ENCODE measurements around the gene PAM16.
A peak's percentile ranks its signal among the peaks of the same experiment; 100 is the strongest.

PAM16 gene

DNA sequence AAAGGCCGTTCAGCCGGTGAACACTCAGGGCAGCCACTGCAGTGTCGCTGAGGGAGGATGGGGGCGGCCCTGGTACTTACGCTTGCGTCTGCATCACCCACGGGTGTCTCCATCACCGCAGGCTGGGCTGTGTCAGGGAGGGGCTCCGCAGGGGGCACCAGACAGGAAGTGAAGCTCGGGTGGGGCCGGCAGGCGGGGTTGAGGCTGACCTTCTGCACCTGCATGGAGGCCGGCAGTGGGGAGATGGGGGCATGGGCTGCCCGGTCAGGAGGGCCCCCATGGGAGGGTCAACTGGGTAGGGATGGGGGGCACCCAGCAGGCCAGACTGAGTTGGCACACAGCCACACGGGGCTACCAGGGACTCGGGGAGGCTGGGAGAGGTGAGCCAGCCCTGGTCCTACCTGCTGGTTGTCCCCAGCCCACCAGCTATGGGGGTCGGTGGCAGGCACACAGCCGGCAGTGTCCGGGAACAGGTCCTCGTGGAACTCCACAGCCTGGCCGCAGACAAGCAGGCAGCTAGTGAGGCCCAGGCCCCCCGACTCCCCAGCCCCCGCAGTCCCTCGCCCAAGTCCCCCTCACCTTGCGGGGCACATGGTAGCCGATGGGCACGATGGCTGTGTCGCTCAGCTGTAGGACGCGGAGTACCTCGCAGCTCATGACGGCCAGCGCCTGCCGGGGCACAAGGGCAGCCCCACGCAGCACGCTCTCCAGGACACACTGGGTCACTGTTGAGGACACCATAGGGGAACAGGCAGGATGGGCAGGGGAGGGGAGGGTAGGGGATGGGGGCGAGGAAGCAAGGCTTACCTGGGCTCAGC lies 13.3 kb upstream of the PAM16 start:
- no peak for TF ChIP-seq Cebpa-rat (IDR thresholded peaks at IDR 0.05)
- Histone ChIP-seq H3K36me3 (peaks cover 95% of the 10 kb centered on the region), H3K4me3 (no peak overlapping the region), H3K9ac (no peak overlapping the region), H3K4me2 (peak overlapping the region; percentile 70; the same call in 1 of the 2 replicates), H4K20me1 (peaks cover 83% of the 10 kb centered on the region), H3K4me1 (peaks cover 26% of the 10 kb centered on the region), H3K27me3 (no peaks in the 10 kb centered on the region), H3K9me3 (no peaks in the 10 kb centered on the region), H3K27ac (peak overlapping the region; percentile 27; the same call in 1 of the 2 replicates)

- no peak for TF ChIP-seq Cebpa-rat (IDR thresholded peaks at IDR 0.05)
- Histone ChIP-seq H3K4me3 (no peak overlapping the region), H3K27ac (no peak overlapping the region)
Observed at GRCh38 chr16:4362476-4363135, 11.5 kb upstream of the PAM16 start.

DNA sequence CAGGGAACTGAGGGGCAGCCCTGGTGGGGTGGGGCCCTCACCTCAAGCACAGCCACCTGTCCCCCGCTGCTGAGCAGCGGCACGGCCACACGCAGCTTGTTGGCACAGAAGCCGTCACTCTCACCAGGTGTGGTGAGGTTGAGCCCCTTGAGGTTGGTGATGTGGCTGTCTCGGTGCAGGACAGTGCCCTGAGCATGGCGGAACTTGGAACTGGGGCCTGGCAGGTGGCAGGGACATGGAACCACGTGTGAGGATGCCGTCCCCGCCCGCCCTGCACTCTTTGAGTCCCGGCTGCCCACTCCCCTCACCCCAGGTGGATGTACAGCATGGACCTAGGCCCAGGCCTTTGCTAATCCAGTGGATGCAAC lies 10.8 kb upstream of the PAM16 start:
- Histone ChIP-seq H3K4me1 (peaks cover 26% of the 10 kb centered on the region), H4K20me1 (peaks cover 71% of the 10 kb centered on the region), H3K27me3 (no peaks in the 10 kb centered on the region), H3K27ac (no peak overlapping the region), H3K36me3 (peaks cover 94% of the 10 kb centered on the region), H3K9ac (no peak overlapping the region), H3K9me3 (no peaks in the 10 kb centered on the region), H3K4me3 (no peak overlapping the region), H3K4me2 (no peak overlapping the region)
- TF ChIP-seq Cebpa-rat (IDR thresholded peaks at IDR 0.05), result no peak

More at GRCh38 chr16:4362476-4363135, 11.5 kb upstream of the PAM16 start:
- peaks cover 95% of the 10 kb centered on the region for H3K36me3 ChIP-seq
- H3K9me3 ChIP-seq, result no peaks in the 10 kb centered on the region
- no peak overlapping the region for H3K9ac ChIP-seq
- H3K27me3 ChIP-seq, result no peaks in the 10 kb centered on the region
- H3K4me2 ChIP-seq, result no peak overlapping the region
- peaks cover 26% of the 10 kb centered on the region for H3K4me1 ChIP-seq
- H4K20me1 ChIP-seq, result peaks cover 78% of the 10 kb centered on the region

GRCh38 chr16:4361033-4361943 lies 10.2 kb upstream of the PAM16 start:
- Histone ChIP-seq H3K9me3 (no peaks in the 10 kb centered on the region), H3K36me3 (peaks cover 95% of the 10 kb centered on the region), H3K4me3 (no peak overlapping the region), H3K27me3 (no peaks in the 10 kb centered on the region), H3K4me2 (no peak overlapping the region), H3K27ac (no peak overlapping the region), H3K9ac (no peak overlapping the region), H3K4me1 (peaks cover 26% of the 10 kb centered on the region), H4K20me1 (peaks cover 65% of the 10 kb centered on the region)
- TF ChIP-seq Cebpa-rat (IDR thresholded peaks at IDR 0.05), result no peak

DNA sequence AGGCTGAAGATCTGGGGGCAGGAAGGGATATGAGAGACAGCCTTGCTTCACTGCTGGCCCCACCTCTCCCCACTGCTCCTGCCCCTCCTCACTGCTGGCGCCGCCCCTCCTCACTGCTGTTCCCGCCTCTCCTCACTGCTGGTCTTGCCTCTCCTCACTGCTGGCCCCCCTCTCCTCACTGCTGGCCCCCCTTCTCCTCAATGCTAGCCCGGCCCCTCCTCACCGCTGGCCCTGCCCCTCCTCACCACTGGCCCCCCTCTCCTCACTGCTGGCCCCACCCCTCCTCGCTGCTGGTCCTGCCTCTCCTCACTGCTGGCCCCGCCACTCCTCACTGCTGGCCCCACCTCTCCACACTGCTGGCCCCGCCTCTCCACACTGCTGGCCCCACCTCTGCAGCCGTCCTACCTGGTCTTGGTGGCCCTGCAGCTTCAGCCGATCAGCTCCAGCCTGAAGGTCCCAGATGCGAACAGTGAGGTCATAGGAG lies 9.5 kb upstream of the PAM16 start:
- no peak for TF ChIP-seq Cebpa-rat (IDR thresholded peaks at IDR 0.05)
- Histone ChIP-seq H3K36me3 (peaks cover 88% of the 10 kb centered on the region), H4K20me1 (peaks cover 58% of the 10 kb centered on the region), H3K9me3 (no peaks in the 10 kb centered on the region), H3K27me3 (no peaks in the 10 kb centered on the region), H3K4me2 (no peak overlapping the region), H3K9ac (no peak overlapping the region), H3K27ac (no peak overlapping the region), H3K4me1 (peaks cover 19% of the 10 kb centered on the region), H3K4me3 (no peak overlapping the region)

GRCh38 chr16:4359914-4360313 lies 8.8 kb upstream of the PAM16 start:
- no peak overlapping the region for H3K9ac ChIP-seq
- peaks cover 85% of the 10 kb centered on the region for H3K36me3 ChIP-seq
- no peak overlapping the region for H3K27ac ChIP-seq
- H3K4me3 ChIP-seq, result no peak overlapping the region
- no peak for TF ChIP-seq Cebpa-rat (IDR thresholded peaks at IDR 0.05)
- no peaks in the 10 kb centered on the region for H3K9me3 ChIP-seq
- H3K27me3 ChIP-seq, result no peaks in the 10 kb centered on the region
- no peak overlapping the region for H3K4me2 ChIP-seq
- peaks cover 51% of the 10 kb centered on the region for H4K20me1 ChIP-seq
- peaks cover 12% of the 10 kb centered on the region for H3K4me1 ChIP-seq

- H3K4me3 ChIP-seq, result no peak overlapping the region
- H3K9ac ChIP-seq, result no peak overlapping the region
Observed at GRCh38 chr16:4358831-4359561, 7.9 kb upstream of the PAM16 start.

DNA sequence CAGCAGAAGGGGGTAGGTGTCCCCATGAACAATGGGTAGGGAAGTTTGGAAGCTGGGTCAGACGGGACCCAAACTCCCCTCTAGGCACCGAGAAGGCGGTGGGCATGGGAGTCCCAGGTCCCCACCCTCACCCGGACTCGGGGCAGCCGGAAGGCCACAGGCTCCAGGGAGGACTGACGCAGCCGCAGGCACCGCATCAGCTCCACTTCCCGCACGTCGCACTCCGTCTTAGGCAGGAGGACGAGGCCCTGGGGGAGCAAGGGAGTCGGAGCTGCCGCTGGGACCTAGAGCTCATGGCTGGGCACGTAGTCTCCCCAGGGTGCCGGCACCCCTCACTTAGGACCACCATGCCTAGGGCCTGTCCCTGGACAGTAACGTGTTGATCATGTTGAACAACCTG lies 7.1 kb upstream of the PAM16 start:
- no peak overlapping the region for H3K9ac ChIP-seq
- H4K20me1 ChIP-seq, result peaks cover 43% of the 10 kb centered on the region
- TF ChIP-seq Cebpa-rat (IDR thresholded peaks at IDR 0.05), result no peak

More at GRCh38 chr16:4358831-4359561, 7.9 kb upstream of the PAM16 start:
- no peak overlapping the region for H3K4me2 ChIP-seq
- peaks cover 44% of the 10 kb centered on the region for H4K20me1 ChIP-seq
- peaks cover 85% of the 10 kb centered on the region for H3K36me3 ChIP-seq
- no peak for TF ChIP-seq Cebpa-rat (IDR thresholded peaks at IDR 0.05)
- H3K27me3 ChIP-seq, result no peaks in the 10 kb centered on the region
- H3K9me3 ChIP-seq, result no peaks in the 10 kb centered on the region
- peaks cover 9% of the 10 kb centered on the region; the same call in 1 of the 2 replicates for H3K4me1 ChIP-seq
- no peak overlapping the region for H3K27ac ChIP-seq

DNA sequence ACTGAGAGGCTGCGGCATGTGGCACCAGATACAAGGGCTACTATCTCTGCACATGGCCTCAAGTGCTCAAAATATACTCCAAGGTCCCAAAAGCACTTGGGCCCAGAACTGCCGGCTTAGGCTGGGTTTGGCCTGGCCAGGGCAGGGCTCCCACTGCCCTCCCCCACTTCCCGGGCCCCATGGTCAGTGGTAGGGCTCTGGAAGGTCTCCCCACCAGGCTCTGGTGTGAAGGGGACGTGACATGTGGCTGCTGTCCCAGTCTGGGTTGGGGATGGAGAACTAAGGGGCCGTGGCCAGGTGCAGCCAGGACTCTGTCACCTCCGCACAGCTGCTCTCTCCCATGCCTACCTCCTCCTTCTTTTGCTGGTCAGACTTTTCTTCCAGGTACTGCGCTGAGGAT lies 5.7 kb upstream of the PAM16 start:
- H3K36me3 ChIP-seq, result peaks cover 71% of the 10 kb centered on the region
- H3K4me3 ChIP-seq, result no peak overlapping the region
- no peak overlapping the region for H3K9ac ChIP-seq
- TF ChIP-seq Cebpa-rat (IDR thresholded peaks at IDR 0.05), result no peak
- no peak overlapping the region for H3K27ac ChIP-seq
- H3K4me1 ChIP-seq, result peaks cover 16% of the 10 kb centered on the region
- no peaks in the 10 kb centered on the region for H3K27me3 ChIP-seq
- H4K20me1 ChIP-seq, result peaks cover 33% of the 10 kb centered on the region
- H3K4me2 ChIP-seq, result no peak overlapping the region
- H3K9me3 ChIP-seq, result no peaks in the 10 kb centered on the region

More for the DNA sequence above, 7.1 kb upstream of the PAM16 start:
- Histone ChIP-seq H3K4me2 (no peak overlapping the region), H3K9me3 (no peaks in the 10 kb centered on the region), H3K4me1 (peaks cover 9% of the 10 kb centered on the region; the same call in 1 of the 2 replicates), H3K4me3 (no peak overlapping the region), H3K27me3 (no peaks in the 10 kb centered on the region), H3K36me3 (peaks cover 85% of the 10 kb centered on the region), H3K27ac (no peak overlapping the region)
